Kidney (tissue), 14 donors: Measurements from ENCODE around the gene PEPD. TPM values are rescaled to one million over a fixed set of nuclear protein-coding genes. Genes with fewer than 3 reads are reported as not detected.
"Not testable (repeated sequence)": the region's sequence is repeated elsewhere in the genome, so short reads cannot be mapped to it uniquely, and the experiment has no call there.

ENCODE experiments used
- DNase-seq, 5 donors: peaks; one replicate each; pipeline ENCODE4 v3.0.0-alpha.2; 2013 to 2020
- FAIRE-seq: peaks from 2 replicates; lab custom pipeline; 2012; peaks lifted over from hg19 to GRCh38; lab: Jason Lieb, UNC
- H3K27ac ChIP-seq, 2 donors: one replicate each; pipeline ENCODE4 v1.7.0; 2013; ENCODE audit warnings: low read depth in 2 of 2, low read length in 2 of 2, inconsistent platforms in 1 of 2
- H3K27me3 ChIP-seq: one replicate; pipeline ENCODE4 v1.7.1; 2013; ENCODE audit warnings: low read length, inconsistent platforms; ENCODE audit not compliant: control insufficient read depth, insufficient read depth
- H3K36me3 ChIP-seq, 3 donors: one replicate each; pipeline versions ENCODE4 v1.7.0 to v1.7.1; 2013; ENCODE audit warnings: low read length in 3 of 3, control low read depth in 1 of 3, inconsistent platforms in 1 of 3; ENCODE audit not compliant: insufficient read depth in 3 of 3, control insufficient read depth in 2 of 3
- H3K4me1 ChIP-seq, 3 donors: one replicate each; pipeline versions ENCODE4 v1.7.0 to v1.7.1; 2013; ENCODE audit warnings: low read length in 3 of 3, inconsistent platforms in 1 of 3, low read depth in 1 of 3; ENCODE audit not compliant: control insufficient read depth in 2 of 3, insufficient read depth in 2 of 3
- H3K4me3 ChIP-seq, 3 donors: one replicate each; pipeline versions ENCODE4 v1.7.0 to v1.8.1; 2013; ENCODE audit warnings: low read length in 3 of 3, control low read depth in 1 of 3, inconsistent platforms in 1 of 3
- H3K9ac ChIP-seq, 3 donors: one replicate each; pipeline versions ENCODE4 v1.7.0 to v1.7.1; 2013; ENCODE audit warnings: low read length in 3 of 3, control low read depth in 1 of 3, inconsistent platforms in 1 of 3
- H3K9me3 ChIP-seq, 3 donors: one replicate each; pipeline versions ENCODE4 v1.7.0 to v1.7.1; 2013; ENCODE audit warnings: low read length in 3 of 3, control low read depth in 1 of 3, inconsistent platforms in 1 of 3; ENCODE audit not compliant: control insufficient read depth in 2 of 3, insufficient read depth in 1 of 3
- CTCF ChIP-seq: IDR thresholded peaks from 3 replicates; pipeline ENCODE4 v1.5.1; 2012; ENCODE audit warnings: mild to moderate bottlenecking, moderate library complexity, borderline replicate concordance; ENCODE audit not compliant: insufficient read depth; ENCODE audit errors: extremely low read depth
- intact Hi-C: fragments of 100-400 bp; cut with DNase I; formaldehyde crosslinking; loops from one replicate; pipeline ENCODE4 v1.11.1; 2022
- polyA plus RNA-seq: library from polyadenylated mRNA; stranded (reverse); fragments of 350-450 nt; fragmentation: Illumina TruSeq; extraction: RNeasy Lipid Tissue Mini Kit (QIAGEN cat#74804); gene quantifications from one replicate; pipeline ENCODE4 v1.2.3, GENCODE V29; 2014; ENCODE audit warnings: low read depth, low replicate concordance; ENCODE audit not compliant: insufficient read depth
- total RNA-seq: library from RNA; stranded (reverse); fragmentation: NEBNext Ultra II Directional; extraction: Animal tissue kit (Norgen Biotek cat#: 25700); gene quantifications from one replicate; pipeline ENCODE4 v1.2.1, GENCODE V29; 2021
- donor health status: control.
- donor health status: control.
- donor health status: control.
- donor health status: control.
- donor health status: control.
- donor health status: DM: yes; HTN: yes; CAD: no.
- donor health status: Normal renal cell carcinoma (clear cell type).

Gene PEPD
- total and polyA plus RNA-seq, 2 donors from 2014 or later: 71.4 to 402 TPM

- H3K27me3 ChIP-seq: no peaks in the 10 kb centered on the region
- no peak for TF ChIP-seq CTCF
- H3K36me3 ChIP-seq: no peaks in the 10 kb centered on the region
- FAIRE-seq (no peak), DNase-seq (no peak)
- no peak overlapping the region for H3K9ac ChIP-seq
- intact Hi-C loops: no loop called here
- no peak overlapping the region for H3K27ac ChIP-seq
- no peak overlapping the region for H3K4me3 ChIP-seq
- H3K4me1 ChIP-seq: no peaks in the 10 kb centered on the region
- no peaks in the 10 kb centered on the region for H3K9me3 ChIP-seq
Measured at GRCh38 chr19:33564836-33565338, 43.3 kb upstream of the PEPD start.

DNA sequence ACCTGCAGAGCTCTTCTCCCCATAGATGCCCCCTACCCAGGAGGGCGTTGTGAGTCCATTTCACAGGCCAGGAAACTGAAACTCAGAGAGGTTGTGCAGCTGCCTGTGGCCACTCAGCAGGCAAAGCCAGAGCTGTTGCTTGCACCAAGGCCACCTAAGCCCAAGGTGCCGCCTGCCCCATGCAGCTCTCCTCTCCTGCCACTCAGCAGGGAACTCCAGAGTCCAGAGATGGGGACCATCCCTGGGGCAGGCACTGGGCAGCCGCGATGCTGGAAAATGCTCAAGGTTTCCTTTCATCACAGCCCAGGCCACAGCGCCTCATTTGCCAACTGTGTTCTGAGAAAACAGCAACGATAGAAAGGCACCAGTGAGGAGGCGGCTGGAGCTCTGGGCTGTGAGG, 41.0 kb upstream of the PEPD start:
- FAIRE-seq (no peak), DNase-seq (no peak)
- TF ChIP-seq CTCF: no peak
- Histone ChIP-seq H3K27me3 (no peaks in the 10 kb centered on the region), H3K36me3 (no peaks in the 10 kb centered on the region), H3K4me1 (no peaks in the 10 kb centered on the region), H3K9me3 (no peaks in the 10 kb centered on the region), H3K4me3 (no peak overlapping the region), H3K27ac (no peak overlapping the region), H3K9ac (no peak overlapping the region)
- intact Hi-C loops: no loop called here

DNA sequence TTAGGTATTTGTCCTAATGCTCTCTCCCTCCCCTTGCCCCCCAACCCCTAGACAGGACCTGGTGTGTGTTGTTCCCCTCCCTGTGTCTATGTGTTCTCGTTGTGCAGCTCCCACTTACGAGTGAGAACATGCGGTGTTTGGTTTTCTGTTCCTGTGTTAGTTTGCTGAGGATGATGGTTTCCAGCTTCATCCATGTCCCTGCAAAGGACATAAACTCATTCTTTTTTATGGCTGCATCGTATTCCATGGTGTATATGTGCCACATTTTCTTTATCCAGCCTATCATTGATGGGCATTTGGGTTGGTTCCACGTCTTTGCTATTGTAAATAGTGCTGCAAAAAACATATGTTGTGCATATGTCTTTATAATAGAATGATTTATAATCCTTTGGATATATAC, 40.1 kb upstream of the PEPD start:
- DNase-seq, FAIRE-seq: not testable (repeated sequence)

GRCh38 chr19:33561261-33561660, 39.7 kb upstream of the PEPD start:
- Histone ChIP-seq H3K36me3 (no peaks in the 10 kb centered on the region), H3K4me3 (no peak overlapping the region), H3K9me3 (no peaks in the 10 kb centered on the region), H3K4me1 (no peaks in the 10 kb centered on the region), H3K9ac (no peak overlapping the region), H3K27ac (no peak overlapping the region), H3K27me3 (no peaks in the 10 kb centered on the region)
- intact Hi-C loops: no loop called here
- no peak for TF ChIP-seq CTCF
- FAIRE-seq (no peak), DNase-seq (no peak)

More for the DNA sequence above, 40.1 kb upstream of the PEPD start:
- H3K4me3 ChIP-seq, H3K9me3 ChIP-seq, H3K36me3 ChIP-seq, H3K27me3 ChIP-seq, H3K9ac ChIP-seq, H3K27ac ChIP-seq, intact Hi-C loops, H3K4me1 ChIP-seq: not testable (repeated sequence)
